Type B pancreatic cell (in vitro differentiated cells): ENCODE results near the gene SHD. TPM values are rescaled to one million over a fixed set of nuclear protein-coding genes. Genes with fewer than 3 reads are reported as not detected.
"Not testable (repeated sequence)": the region's sequence is repeated elsewhere in the genome, so short reads cannot be mapped to it uniquely, and the experiment has no call there.

Experiments used
- DNase-seq: peaks from one replicate; pipeline ENCODE4 v3.0.0; 2021; ENCODE audit warnings: mixed read lengths; ENCODE audit not compliant: unreplicated experiment; ENCODE audit errors: extremely low spot score
- H3K27ac Mint-ChIP-seq: 2 replicates; pipeline ENCODE4 v1.8.0; 2021; ENCODE audit warnings: mild to moderate bottlenecking, mixed read lengths
- H3K27me3 Mint-ChIP-seq: 2 replicates; pipeline ENCODE4 v1.8.0; 2021; ENCODE audit warnings: mixed read lengths
- H3K36me3 Mint-ChIP-seq: 2 replicates; pipeline ENCODE4 v1.8.0; 2021; ENCODE audit warnings: mixed read lengths
- H3K4me1 Mint-ChIP-seq: one replicate; pipeline ENCODE4 v1.8.0; 2021; ENCODE audit warnings: mixed read lengths; ENCODE audit not compliant: unreplicated experiment
- H3K4me3 Mint-ChIP-seq: 2 replicates; pipeline ENCODE4 v1.8.0; 2021; ENCODE audit warnings: mild to moderate bottlenecking, mixed read lengths
- H3K9me3 Mint-ChIP-seq: 2 replicates; pipeline ENCODE4 v1.8.0; 2021; ENCODE audit warnings: mixed read lengths
- CTCF ChIP-seq: fragments of 200-600 bp; sonication (generic); conservative IDR thresholded peaks from 2 replicates; pipeline ENCODE4 v1.5.0; 2021; ENCODE audit warnings: antibody characterized with exemption, mild to moderate bottlenecking
- total RNA-seq: library from RNA; stranded (reverse); gene quantifications from 2 replicates; pipeline ENCODE4 v1.2.1, GENCODE V29; 2021; ENCODE audit warnings: low replicate concordance

SHD gene
- total RNA-seq, 1 donor from 2014 or later: 6.1 TPM

GRCh38 chr19:4272894-4273293 is 6.2 kb upstream of the SHD start:
- Mint-ChIP-seq H3K36me3 (no peaks in the 10 kb centered on the region), H3K4me1 (no peaks in the 10 kb centered on the region), H3K27ac (no peak overlapping the region), H3K9me3 (no peaks in the 10 kb centered on the region), H3K27me3 (peaks cover 9% of the 10 kb centered on the region), H3K4me3 (no peak overlapping the region)
- DNase-seq: no peak
- TF ChIP-seq CTCF: no peak

DNA sequence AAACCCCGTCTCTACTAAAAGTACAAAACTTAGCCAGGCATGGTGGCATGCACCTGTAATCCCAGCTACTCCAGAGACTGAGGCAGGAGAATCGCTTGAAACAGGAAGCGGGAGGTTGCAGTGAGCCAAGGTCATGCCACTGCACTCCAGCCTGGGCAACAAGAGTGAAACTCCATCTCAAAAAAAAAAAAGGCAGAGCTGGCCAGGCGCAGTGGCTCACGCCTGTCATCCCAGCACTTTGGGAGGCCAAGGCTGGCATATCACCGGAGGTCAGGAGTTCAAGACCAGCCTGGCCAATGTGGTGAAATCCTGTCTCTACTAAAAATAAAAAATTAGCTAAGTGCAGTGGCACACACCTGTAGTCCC is 4.8 kb upstream of the SHD start:
- H3K27ac Mint-ChIP-seq, H3K4me1 Mint-ChIP-seq, H3K36me3 Mint-ChIP-seq, H3K4me3 Mint-ChIP-seq, DNase-seq, H3K9me3 Mint-ChIP-seq: not testable (repeated sequence)
- H3K27me3 Mint-ChIP-seq: peaks cover 18% of the 10 kb centered on the region

DNA sequence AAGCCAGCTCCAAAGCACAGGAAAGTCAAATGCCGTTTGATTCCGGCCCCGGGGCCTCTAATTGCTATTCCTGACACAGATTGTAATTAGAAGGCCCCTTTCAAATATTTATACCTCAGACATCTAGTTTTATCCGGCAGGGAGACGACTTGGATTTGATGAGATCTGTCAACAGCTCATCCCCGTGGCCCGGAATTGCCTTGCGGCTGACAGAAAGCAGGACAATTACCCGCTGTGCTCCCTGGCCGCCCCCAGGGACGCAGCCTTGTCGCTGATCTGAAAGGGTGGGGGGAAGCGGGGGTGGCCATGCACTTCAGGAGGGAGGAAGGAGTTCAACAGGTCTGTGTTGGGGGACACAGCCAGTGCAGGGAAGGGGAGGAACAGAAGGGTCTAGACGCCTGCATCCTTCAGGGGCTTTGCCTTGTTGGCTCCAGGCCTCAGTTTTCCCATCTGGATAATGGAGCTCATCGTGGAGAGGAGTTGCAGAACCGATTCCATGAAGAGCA is 1.8 kb upstream of the SHD start:
- no peak for TF ChIP-seq CTCF
- Mint-ChIP-seq H3K9me3 (no peaks in the 10 kb centered on the region), H3K27ac (peak overlapping the region; percentile 31), H3K36me3 (no peaks in the 10 kb centered on the region), H3K4me3 (peak overlapping the region; percentile 64), H3K4me1 (no peaks in the 10 kb centered on the region), H3K27me3 (peaks cover 43% of the 10 kb centered on the region)
- no peak for DNase-seq

DNA sequence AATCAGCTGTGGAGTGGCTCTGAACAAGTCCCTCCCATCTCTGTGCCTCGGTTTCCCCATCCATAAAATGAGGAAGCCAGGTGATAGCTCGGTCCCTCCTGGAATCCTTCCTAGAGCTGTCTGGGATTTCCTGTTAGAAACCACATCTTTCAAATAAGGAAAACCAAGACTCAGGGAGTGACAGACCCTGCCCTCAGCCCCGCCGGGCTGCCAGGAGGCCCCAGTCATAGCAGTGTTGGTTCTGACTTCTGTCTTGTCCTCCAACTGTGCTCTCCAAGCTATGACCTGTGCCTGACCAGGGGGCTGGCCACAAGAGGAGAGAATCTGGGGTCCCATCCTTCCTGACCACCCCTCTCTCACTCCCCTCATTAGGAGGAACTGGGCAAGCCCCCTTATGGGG is 1.1 kb upstream of the SHD start:
- no peaks in the 10 kb centered on the region for H3K36me3 Mint-ChIP-seq
- no peak for DNase-seq
- peaks cover 46% of the 10 kb centered on the region for H3K27me3 Mint-ChIP-seq
- no peaks in the 10 kb centered on the region for H3K9me3 Mint-ChIP-seq
- H3K27ac Mint-ChIP-seq: no peak overlapping the region
- TF ChIP-seq CTCF: no peak
- no peaks in the 10 kb centered on the region for H3K4me1 Mint-ChIP-seq
- peak overlapping the region; percentile 52 for H3K4me3 Mint-ChIP-seq

GRCh38 chr19:4279267-4279529 is 132 bp downstream of the SHD start:
- H3K36me3 Mint-ChIP-seq: no peaks in the 10 kb centered on the region
- peaks cover 50% of the 10 kb centered on the region for H3K27me3 Mint-ChIP-seq
- H3K4me1 Mint-ChIP-seq: no peaks in the 10 kb centered on the region
- H3K27ac Mint-ChIP-seq: no peak overlapping the region
- no peak overlapping the region for H3K4me3 Mint-ChIP-seq
- DNase-seq: no peak
- H3K9me3 Mint-ChIP-seq: no peaks in the 10 kb centered on the region
- TF ChIP-seq CTCF: no peak

GRCh38 chr19:4279530-4280422 is 710 bp downstream of the SHD start:
- Mint-ChIP-seq H3K27me3 (peaks cover 55% of the 10 kb centered on the region), H3K36me3 (no peaks in the 10 kb centered on the region)

More at GRCh38 chr19:4279530-4280422, 710 bp downstream of the SHD start:
- H3K4me1 Mint-ChIP-seq: no peaks in the 10 kb centered on the region
- no peak for TF ChIP-seq CTCF
- no peak overlapping the region for H3K27ac Mint-ChIP-seq
- no peaks in the 10 kb centered on the region for H3K9me3 Mint-ChIP-seq
- DNase-seq: no peak
- peak overlapping the region; percentile 80 for H3K4me3 Mint-ChIP-seq
